HG03354 (cell line): ENCODE data around the gene RALY.

Experiments
- ATAC-seq: cut with Tn5 transposase; IDR thresholded peaks from one replicate; pipeline ENCODE4 v1.9.1; 2021; ENCODE audit warnings: mild to moderate bottlenecking; ENCODE audit not compliant: unreplicated experiment, poor library complexity, severe bottlenecking

RALY gene

GRCh38 chr20:34070859-34071258 lies 77.1 kb downstream of the RALY start:
- ATAC-seq, result no peak

GRCh38 chr20:34072076-34072475 lies 78.4 kb downstream of the RALY start:
- ATAC-seq, result no peak

- no peak for ATAC-seq
These were observed 79.1 kb downstream of the RALY start for GRCh38 chr20:34072778-34073177.

GRCh38 chr20:34074101-34074760 lies 80.5 kb downstream of the RALY start:
- no peak for ATAC-seq

GRCh38 chr20:34075647-34076046 lies 81.9 kb downstream of the RALY start:
- ATAC-seq, result no peak

GRCh38 chr20:34076952-34077351 lies 83.2 kb downstream of the RALY start:
- ATAC-seq, result no peak

GRCh38 chr20:34078540-34078939 lies 84.8 kb downstream of the RALY start:
- no peak for ATAC-seq

- ATAC-seq, result no peak
These were observed 86.1 kb downstream of the RALY start for GRCh38 chr20:34079818-34080217.

GRCh38 chr20:34082232-34082887 lies 88.6 kb downstream of the RALY start:
- ATAC-seq, result no peak

- ATAC-seq, result no peak
These were observed 89.4 kb downstream of the RALY start for GRCh38 chr20:34083137-34083536.

- ATAC-seq, result no peak
These were observed 90.1 kb downstream of the RALY start for GRCh38 chr20:34083781-34084180.

- no peak for ATAC-seq
These were observed 90.7 kb downstream of the RALY start for GRCh38 chr20:34084227-34084923.

- no peak for ATAC-seq
These were observed 91.9 kb downstream of the RALY start for GRCh38 chr20:34085544-34086040.

GRCh38 chr20:34088305-34089174 lies 94.8 kb downstream of the RALY start:
- no peak for ATAC-seq

- no peak for ATAC-seq
These were observed 95.4 kb downstream of the RALY start for GRCh38 chr20:34089175-34089479.

GRCh38 chr20:34089655-34090345 lies 96.1 kb downstream of the RALY start:
- no peak for ATAC-seq

- ATAC-seq, result no peak
These were observed 96.9 kb downstream of the RALY start for GRCh38 chr20:34090645-34091044.

- no peak for ATAC-seq
These were observed 98.0 kb downstream of the RALY start for GRCh38 chr20:34091637-34092200.

- no peak for ATAC-seq
These were observed 100.2 kb downstream of the RALY start for GRCh38 chr20:34093895-34094294.
